ENCODE results near the gene DNM3. TPM values are rescaled to one million over a fixed set of nuclear protein-coding genes. Genes with fewer than 3 reads are reported as not detected.

DNM3 gene
- total RNA-seq, 1 donor from 2014 or later, result 1.1 TPM

DNA sequence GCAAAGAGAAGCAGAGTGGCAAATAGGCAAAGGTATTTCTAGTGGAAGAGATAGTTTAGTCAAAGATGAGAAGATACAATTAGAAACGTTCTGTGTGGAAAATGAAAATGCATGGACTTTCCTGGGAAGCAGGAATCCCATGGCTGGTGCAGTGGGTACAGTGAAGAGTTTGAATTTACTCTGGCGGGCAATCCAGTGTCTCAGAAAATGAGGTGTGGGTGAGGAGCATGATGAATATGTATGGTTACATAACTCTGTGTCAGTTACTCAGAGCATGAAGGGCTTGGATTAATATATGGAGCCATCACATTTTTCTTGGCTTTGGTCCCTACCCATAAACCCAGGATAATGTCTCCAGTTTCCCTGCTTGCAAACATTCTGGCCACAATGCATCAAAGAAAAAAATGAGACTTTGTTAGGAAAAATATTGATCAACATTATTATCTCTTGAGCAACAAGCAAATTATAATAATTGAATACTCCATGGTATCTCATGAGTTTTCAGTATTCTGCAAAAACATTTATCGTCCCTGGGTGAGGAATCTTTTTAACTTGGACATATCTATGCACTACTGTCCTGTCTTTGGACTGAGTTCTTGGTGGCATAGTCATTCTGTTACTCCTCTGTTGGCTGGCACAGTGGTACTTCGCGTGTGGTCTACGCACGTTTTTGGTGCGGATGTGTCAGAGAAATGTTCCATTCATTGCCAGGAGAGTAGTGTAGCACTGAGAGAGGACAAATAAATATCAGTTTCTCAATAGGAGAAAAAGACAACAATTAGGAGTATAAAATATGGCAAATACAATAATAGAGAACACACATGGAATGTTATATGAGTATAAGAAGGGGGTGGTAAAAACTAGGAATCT is 405.5 kb downstream of the DNM3 start:
- Mint-ChIP-seq H3K27ac (no peak overlapping the region), H3K27me3 (ENCODE audit: insufficient read depth, low read depth) (peaks cover 7% of the 10 kb centered on the region), H3K4me3 (no peak overlapping the region), H3K4me1 (no peaks in the 10 kb centered on the region), H3K36me3 (no peaks in the 10 kb centered on the region), H3K9me3 (no peaks in the 10 kb centered on the region)
- H3K27me3 ChIP-seq, result no peaks in the 10 kb centered on the region
- no peaks in the 10 kb centered on the region for H3K9me3 ChIP-seq (ENCODE audit: low read depth)
- no peak overlapping the region for H3K9ac ChIP-seq
- no peak overlapping the region for H3K4me3 ChIP-seq
- no peaks in the 10 kb centered on the region for H3K36me3 ChIP-seq
- H3K4me1 ChIP-seq, result no peaks in the 10 kb centered on the region
- no peak overlapping the region for H3K4me2 ChIP-seq
- H4K20me1 ChIP-seq (ENCODE audit: low read depth), result no peaks in the 10 kb centered on the region
- no peak overlapping the region for H3K27ac ChIP-seq
- DNase-seq (ENCODE audit: low spot score), result no peak
- no peak overlapping the region for H2AFZ ChIP-seq (replicated peaks)
- H3F3A ChIP-seq (ENCODE audit: low read depth), result no peaks in the 10 kb centered on the region
- H3K79me2 ChIP-seq (ENCODE audit: low read depth), result no peaks in the 10 kb centered on the region
- TF ChIP-seq EZH2phosphoT487 (IDR thresholded peaks at IDR 0.05) (no peak), EZH2 (IDR thresholded peaks at IDR 0.05) (no peak)
- TF ChIP-seq, protein P1, sequence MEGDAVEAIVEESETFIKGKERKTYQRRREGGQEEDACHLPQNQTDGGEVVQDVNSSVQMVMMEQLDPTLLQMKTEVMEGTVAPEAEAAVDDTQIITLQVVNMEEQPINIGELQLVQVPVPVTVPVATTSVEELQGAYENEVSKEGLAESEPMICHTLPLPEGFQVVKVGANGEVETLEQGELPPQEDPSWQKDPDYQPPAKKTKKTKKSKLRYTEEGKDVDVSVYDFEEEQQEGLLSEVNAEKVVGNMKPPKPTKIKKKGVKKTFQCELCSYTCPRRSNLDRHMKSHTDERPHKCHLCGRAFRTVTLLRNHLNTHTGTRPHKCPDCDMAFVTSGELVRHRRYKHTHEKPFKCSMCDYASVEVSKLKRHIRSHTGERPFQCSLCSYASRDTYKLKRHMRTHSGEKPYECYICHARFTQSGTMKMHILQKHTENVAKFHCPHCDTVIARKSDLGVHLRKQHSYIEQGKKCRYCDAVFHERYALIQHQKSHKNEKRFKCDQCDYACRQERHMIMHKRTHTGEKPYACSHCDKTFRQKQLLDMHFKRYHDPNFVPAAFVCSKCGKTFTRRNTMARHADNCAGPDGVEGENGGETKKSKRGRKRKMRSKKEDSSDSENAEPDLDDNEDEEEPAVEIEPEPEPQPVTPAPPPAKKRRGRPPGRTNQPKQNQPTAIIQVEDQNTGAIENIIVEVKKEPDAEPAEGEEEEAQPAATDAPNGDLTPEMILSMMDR (IDR thresholded peaks at IDR 0.05), result no peak

DNA sequence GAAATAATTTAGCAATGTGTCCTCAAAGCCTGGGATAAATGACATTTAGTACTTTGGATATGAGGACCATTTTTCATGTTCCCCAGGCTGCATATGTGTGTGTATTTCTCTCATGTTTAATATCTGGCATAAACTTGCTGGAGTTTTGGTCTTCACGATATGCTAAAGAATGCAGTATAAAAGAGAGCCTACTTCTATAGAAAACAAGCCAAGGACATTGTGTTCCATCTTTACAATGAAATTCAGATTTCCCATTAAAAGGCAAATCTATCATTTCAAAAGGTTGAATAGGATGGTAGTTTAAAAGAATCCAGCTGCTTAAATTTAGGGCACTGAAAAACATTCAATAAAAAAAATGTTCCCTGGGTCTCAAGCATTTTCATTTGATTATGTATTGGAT is 410.2 kb downstream of the DNM3 start:
- Mint-ChIP-seq H3K4me3 (no peak overlapping the region), H3K27ac (no peak overlapping the region), H3K4me1 (no peaks in the 10 kb centered on the region), H3K36me3 (no peaks in the 10 kb centered on the region), H3K27me3 (ENCODE audit: insufficient read depth, low read depth) (no peaks in the 10 kb centered on the region), H3K9me3 (no peaks in the 10 kb centered on the region)
- DNase-seq (ENCODE audit: low spot score), result no peak
- no peak for TF ChIP-seq EZH2 (IDR thresholded peaks at IDR 0.05)
- no peak for TF ChIP-seq EZH2phosphoT487 (IDR thresholded peaks at IDR 0.05)
- TF ChIP-seq, protein P1 (IDR thresholded peaks at IDR 0.05), result no peak
- H3K9ac ChIP-seq, result no peak overlapping the region
- no peaks in the 10 kb centered on the region for H3K79me2 ChIP-seq (ENCODE audit: low read depth)
- no peaks in the 10 kb centered on the region for H3K9me3 ChIP-seq (ENCODE audit: low read depth)
- H3K27me3 ChIP-seq, result no peaks in the 10 kb centered on the region
- H3K4me3 ChIP-seq, result no peak overlapping the region
- no peak overlapping the region for H3K4me2 ChIP-seq
- no peaks in the 10 kb centered on the region for H4K20me1 ChIP-seq (ENCODE audit: low read depth)
- H3K4me1 ChIP-seq, result no peaks in the 10 kb centered on the region
- no peaks in the 10 kb centered on the region for H3K36me3 ChIP-seq
- no peak overlapping the region for H2AFZ ChIP-seq (replicated peaks)
- H3F3A ChIP-seq (ENCODE audit: low read depth), result no peaks in the 10 kb centered on the region
- no peak overlapping the region for H3K27ac ChIP-seq

DNA sequence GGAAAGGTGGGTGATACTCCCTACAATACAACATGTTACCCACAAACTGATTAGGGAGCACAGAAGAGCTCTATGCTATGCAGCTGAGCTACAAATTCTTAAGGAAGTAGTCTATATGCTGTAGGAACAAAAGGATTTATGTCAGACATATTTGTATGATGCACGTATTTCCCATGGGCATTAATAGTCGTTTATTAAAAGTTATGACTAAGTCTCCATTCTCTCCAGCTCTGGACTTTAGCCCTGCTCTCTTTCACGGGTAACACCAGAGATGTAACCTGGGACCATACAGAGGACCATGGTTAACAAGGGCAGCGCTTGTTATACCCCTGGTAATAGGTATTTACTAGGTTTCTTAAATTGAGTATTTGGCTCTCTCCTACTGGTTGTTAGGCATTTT is 411.0 kb downstream of the DNM3 start:
- H3F3A ChIP-seq (ENCODE audit: low read depth), result no peaks in the 10 kb centered on the region
- no peak overlapping the region for H3K4me2 ChIP-seq
- no peak overlapping the region for H3K9ac ChIP-seq
- no peak overlapping the region for H3K4me3 ChIP-seq
- no peaks in the 10 kb centered on the region for H3K4me1 Mint-ChIP-seq
- H3K27ac Mint-ChIP-seq, result no peak overlapping the region
- no peaks in the 10 kb centered on the region for H3K9me3 Mint-ChIP-seq
- H3K79me2 ChIP-seq (ENCODE audit: low read depth), result no peaks in the 10 kb centered on the region
- H2AFZ ChIP-seq (replicated peaks), result no peak overlapping the region
- no peaks in the 10 kb centered on the region for H3K27me3 ChIP-seq
- H3K27ac ChIP-seq, result no peak overlapping the region
- no peaks in the 10 kb centered on the region for H3K27me3 Mint-ChIP-seq (ENCODE audit: insufficient read depth, low read depth)
- H3K4me3 Mint-ChIP-seq, result no peak overlapping the region
- no peaks in the 10 kb centered on the region for H3K36me3 Mint-ChIP-seq
- no peak for DNase-seq (ENCODE audit: low spot score)
- no peaks in the 10 kb centered on the region for H3K9me3 ChIP-seq (ENCODE audit: low read depth)
- H4K20me1 ChIP-seq (ENCODE audit: low read depth), result no peaks in the 10 kb centered on the region
- H3K36me3 ChIP-seq, result no peaks in the 10 kb centered on the region
- TF ChIP-seq EZH2 (IDR thresholded peaks at IDR 0.05) (no peak), EZH2phosphoT487 (IDR thresholded peaks at IDR 0.05) (no peak)
- TF ChIP-seq, protein P1 (IDR thresholded peaks at IDR 0.05), result no peak
- no peaks in the 10 kb centered on the region for H3K4me1 ChIP-seq

Data from neural progenitor cell (in vitro differentiated cells).